K562 (cell line): ENCODE measurements around the gene PLCD1.

Experiments used
- CEBPB ChIP-seq: fragments of 450-650 bp; IDR thresholded peaks from 2 replicates; pipeline ENCODE4 v1.6.1; 2016; ENCODE audit warnings: missing genetic modification characterization, missing compliant biosample characterization
- HDGF ChIP-seq: fragments of 450-650 bp; IDR thresholded peaks from 2 replicates; pipeline ENCODE4 v1.6.1; 2016
- HNRNPLL ChIP-seq: fragments of 200-400 bp; formaldehyde crosslinking; IDR thresholded peaks from 2 replicates; pipeline ENCODE4 v1.6.1; 2017; ENCODE audit warnings: low read length, low read depth, mild to moderate bottlenecking; ENCODE audit not compliant: poor library complexity, severe bottlenecking
- TF ChIP-seq, protein P1 (sequence below), 3 experiments: IDR thresholded peaks in 2 of 3; conservative IDR thresholded peaks in 1 of 3; 2 replicates each; pipeline ENCODE4 v1.5.1; 2011 to 2012; ENCODE audit warnings: low read length in 3 of 3, mild to moderate bottlenecking in 3 of 3, control low read depth in 2 of 3, improper control_type of control experiment in 1 of 3, inconsistent platforms in 1 of 3, low read depth in 1 of 3, mixed read lengths in 1 of 3, moderate library complexity in 1 of 3; ENCODE audit not compliant: insufficient read depth in 2 of 3

DNA sequence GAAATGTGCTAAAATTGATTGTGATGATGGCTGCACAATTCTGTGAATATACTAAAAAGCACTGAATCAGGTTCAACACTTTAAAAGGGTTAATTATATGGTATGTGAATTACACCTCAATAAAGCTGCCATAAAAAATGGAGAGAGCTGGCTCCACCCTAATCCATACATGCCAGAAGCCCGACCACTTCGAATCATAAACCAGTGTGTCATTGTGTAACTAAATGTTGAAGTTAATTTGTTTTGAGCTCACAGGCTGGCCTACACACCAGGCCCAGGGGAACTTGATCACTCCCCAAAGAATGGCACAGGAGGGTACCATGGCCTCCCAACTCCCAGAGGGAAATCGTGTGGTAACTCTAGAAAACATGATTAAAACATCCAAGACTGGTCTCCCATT lies 14.0 kb downstream of the PLCD1 start:
- TF ChIP-seq CEBPB (tag) (no peak), HDGF (no peak), HNRNPLL (no peak)
- TF ChIP-seq, protein P1, sequence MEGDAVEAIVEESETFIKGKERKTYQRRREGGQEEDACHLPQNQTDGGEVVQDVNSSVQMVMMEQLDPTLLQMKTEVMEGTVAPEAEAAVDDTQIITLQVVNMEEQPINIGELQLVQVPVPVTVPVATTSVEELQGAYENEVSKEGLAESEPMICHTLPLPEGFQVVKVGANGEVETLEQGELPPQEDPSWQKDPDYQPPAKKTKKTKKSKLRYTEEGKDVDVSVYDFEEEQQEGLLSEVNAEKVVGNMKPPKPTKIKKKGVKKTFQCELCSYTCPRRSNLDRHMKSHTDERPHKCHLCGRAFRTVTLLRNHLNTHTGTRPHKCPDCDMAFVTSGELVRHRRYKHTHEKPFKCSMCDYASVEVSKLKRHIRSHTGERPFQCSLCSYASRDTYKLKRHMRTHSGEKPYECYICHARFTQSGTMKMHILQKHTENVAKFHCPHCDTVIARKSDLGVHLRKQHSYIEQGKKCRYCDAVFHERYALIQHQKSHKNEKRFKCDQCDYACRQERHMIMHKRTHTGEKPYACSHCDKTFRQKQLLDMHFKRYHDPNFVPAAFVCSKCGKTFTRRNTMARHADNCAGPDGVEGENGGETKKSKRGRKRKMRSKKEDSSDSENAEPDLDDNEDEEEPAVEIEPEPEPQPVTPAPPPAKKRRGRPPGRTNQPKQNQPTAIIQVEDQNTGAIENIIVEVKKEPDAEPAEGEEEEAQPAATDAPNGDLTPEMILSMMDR (IDR thresholded peaks at IDR 0.05 in 2 of 3, conservative IDR thresholded peaks at IDR 0.05 in 1 of 3; ENCODE audit: insufficient read depth in 2 of 3, low read depth in 1 of 3, low read length in 3 of 3) = no peak
